Measurements from ENCODE around the gene ARHGAP19. TPM values are rescaled to one million over a fixed set of nuclear protein-coding genes. Genes with fewer than 3 reads are reported as not detected.

ARHGAP19 gene
- total RNA-seq, 4 donors from 2014 or later = 3.7 to 15.4 (median 7.5) TPM

DNA sequence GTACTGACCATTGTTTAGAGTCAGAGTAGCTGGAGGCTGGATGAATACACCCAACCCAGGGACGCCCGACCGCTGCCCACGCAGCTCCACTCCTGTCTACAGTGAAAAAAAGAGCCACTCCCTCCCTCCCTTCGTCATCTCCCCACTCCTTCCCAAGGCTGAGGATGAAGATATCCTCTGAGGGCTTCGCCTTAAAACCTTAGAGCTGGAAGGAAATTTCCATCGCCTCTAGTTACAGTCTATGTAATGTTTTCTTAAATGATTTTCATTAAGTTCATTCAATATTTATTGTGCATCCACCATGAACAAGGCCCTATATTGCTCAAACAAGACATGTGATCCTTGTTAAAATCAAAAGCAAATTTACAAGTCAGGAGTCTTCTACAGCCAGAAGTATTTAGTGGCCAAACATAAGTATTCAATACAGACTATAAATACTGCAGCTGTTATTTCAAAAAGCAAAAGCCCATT lies 95.4 kb downstream of the ARHGAP19 start:
- H3K4me1 ChIP-seq = peaks cover 0 to 13% (median 5%) of the 10 kb centered on the region in 3 donors
- no peaks in the 10 kb centered on the region for H3K9me3 ChIP-seq
- WGBS, 2 donors = 42 to 48% methylated on average over 7 of the region's 7 CpGs
- intact Hi-C loops (cut with DNase I) = no loop called here
- no peak overlapping the region for H3K4me3 ChIP-seq
- H3K27ac ChIP-seq = no peak overlapping the region
- H3K36me3 ChIP-seq = no peaks in the 10 kb centered on the region
- DNase-seq = no peak
- TF ChIP-seq, protein P1, sequence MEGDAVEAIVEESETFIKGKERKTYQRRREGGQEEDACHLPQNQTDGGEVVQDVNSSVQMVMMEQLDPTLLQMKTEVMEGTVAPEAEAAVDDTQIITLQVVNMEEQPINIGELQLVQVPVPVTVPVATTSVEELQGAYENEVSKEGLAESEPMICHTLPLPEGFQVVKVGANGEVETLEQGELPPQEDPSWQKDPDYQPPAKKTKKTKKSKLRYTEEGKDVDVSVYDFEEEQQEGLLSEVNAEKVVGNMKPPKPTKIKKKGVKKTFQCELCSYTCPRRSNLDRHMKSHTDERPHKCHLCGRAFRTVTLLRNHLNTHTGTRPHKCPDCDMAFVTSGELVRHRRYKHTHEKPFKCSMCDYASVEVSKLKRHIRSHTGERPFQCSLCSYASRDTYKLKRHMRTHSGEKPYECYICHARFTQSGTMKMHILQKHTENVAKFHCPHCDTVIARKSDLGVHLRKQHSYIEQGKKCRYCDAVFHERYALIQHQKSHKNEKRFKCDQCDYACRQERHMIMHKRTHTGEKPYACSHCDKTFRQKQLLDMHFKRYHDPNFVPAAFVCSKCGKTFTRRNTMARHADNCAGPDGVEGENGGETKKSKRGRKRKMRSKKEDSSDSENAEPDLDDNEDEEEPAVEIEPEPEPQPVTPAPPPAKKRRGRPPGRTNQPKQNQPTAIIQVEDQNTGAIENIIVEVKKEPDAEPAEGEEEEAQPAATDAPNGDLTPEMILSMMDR (IDR thresholded peaks at IDR 0.05) = no peak
- no peak for TF ChIP-seq POLR2A (IDR thresholded peaks at IDR 0.05)
- peaks cover 0 to 80% (median 4%) of the 10 kb centered on the region in 4 donors for H3K27me3 ChIP-seq

- no peak overlapping the region for H3K27ac ChIP-seq
- DNase-seq = no peak
- 19 to 31% methylated on average over 8 to 15 of the region's 56 CpGs for WGBS, 2 donors
Observed at GRCh38 chr10:97196223-97197029, 96.0 kb downstream of the ARHGAP19 start.

DNA sequence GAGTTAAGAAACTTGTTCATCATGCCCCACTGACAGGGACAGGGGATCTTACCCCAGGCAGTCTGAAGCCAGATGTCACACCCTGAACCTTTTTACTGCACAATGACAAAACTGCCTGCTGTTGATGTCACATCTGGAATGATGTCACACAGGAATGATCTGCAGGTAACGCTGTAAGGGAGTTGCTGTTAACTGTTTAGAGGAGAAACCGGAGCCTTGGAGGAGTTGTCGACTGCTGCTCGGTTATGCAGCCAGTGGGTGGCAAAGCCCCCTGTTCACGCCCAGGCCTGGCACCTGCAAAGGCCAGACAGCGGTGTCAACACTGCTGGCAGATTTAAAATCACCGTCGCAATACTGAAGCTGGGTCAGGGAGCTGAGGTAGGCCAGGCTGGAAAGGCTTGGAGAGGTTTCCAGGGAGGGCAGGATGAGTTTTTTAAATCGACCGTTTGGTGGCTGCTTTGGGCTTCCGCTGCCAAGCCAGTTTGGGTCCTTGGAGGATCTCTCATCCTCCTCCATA lies 96.7 kb downstream of the ARHGAP19 start:
- TF ChIP-seq POLR2A (IDR thresholded peaks at IDR 0.05) = no peak
- TF ChIP-seq, protein P1 (IDR thresholded peaks at IDR 0.05) = no peak
- no peaks in the 10 kb centered on the region for H3K9me3 ChIP-seq
- no peaks in the 10 kb centered on the region for H3K36me3 ChIP-seq
- WGBS, 2 donors = 15 to 83% methylated on average over 1 to 11 of the region's 11 CpGs
- H3K4me3 ChIP-seq = peak overlapping the region; percentile 26 to 72 (median 46)
- peaks cover 0 to 81% (median 4%) of the 10 kb centered on the region in 4 donors for H3K27me3 ChIP-seq
- no peak for DNase-seq
- intact Hi-C loops (cut with DNase I) = no loop called here
- H3K27ac ChIP-seq = no peak overlapping the region
- H3K4me1 ChIP-seq = peaks cover 0 to 13% (median 5%) of the 10 kb centered on the region in 3 donors

More at GRCh38 chr10:97196223-97197029, 96.0 kb downstream of the ARHGAP19 start:
- Histone ChIP-seq H3K9me3 (no peaks in the 10 kb centered on the region), H3K4me3 (peak overlapping the region; percentile 26 to 72 (median 46)), H3K36me3 (no peaks in the 10 kb centered on the region), H3K4me1 (peaks cover 0 to 13% (median 5%) of the 10 kb centered on the region in 3 donors), H3K27me3 (peaks cover 0 to 80% (median 4%) of the 10 kb centered on the region in 4 donors)
- TF ChIP-seq, protein P1 (IDR thresholded peaks at IDR 0.05) = peak; percentile 35 to 67 (median 46)
- TF ChIP-seq POLR2A (IDR thresholded peaks at IDR 0.05) = no peak
- intact Hi-C loops (cut with DNase I) = no loop called here

DNA sequence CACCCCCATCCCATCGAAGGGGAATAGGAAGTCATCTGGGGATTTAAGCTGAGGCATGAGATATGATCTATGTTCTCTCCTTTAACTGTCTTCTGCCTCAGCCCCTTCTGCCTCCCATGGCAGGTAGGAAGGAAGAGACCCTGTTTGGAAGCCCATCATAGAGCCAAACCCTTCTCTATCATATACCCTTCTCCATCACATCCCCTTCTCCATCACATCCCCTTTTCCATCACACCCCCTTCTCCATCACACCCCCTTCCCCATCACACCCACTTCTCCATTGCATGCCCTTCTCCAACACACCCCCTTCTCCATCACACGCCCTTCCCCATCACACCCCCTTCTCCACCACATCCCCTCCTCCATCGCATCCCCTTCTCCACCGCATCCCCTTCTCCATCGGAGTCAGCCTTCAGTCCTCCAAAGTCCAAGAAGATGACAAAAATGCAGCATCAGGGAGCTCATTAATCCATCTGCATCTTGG lies 99.4 kb downstream of the ARHGAP19 start:
- TF ChIP-seq, protein P1 (IDR thresholded peaks at IDR 0.05) = no peak
- no peak for TF ChIP-seq POLR2A (IDR thresholded peaks at IDR 0.05)
- intact Hi-C loops (cut with DNase I) = no loop called here
- H3K27me3 ChIP-seq = peaks cover 0 to 83% (median 4%) of the 10 kb centered on the region in 4 donors
- H3K27ac ChIP-seq = no peak overlapping the region
- H3K4me3 ChIP-seq = no peak overlapping the region
- WGBS, 2 donors = 86 to 87% methylated on average over 5 of the region's 5 CpGs
- H3K36me3 ChIP-seq = no peaks in the 10 kb centered on the region
- H3K9me3 ChIP-seq = no peaks in the 10 kb centered on the region
- no peak for DNase-seq
- peaks cover 0 to 13% (median 5%) of the 10 kb centered on the region in 3 donors for H3K4me1 ChIP-seq

GRCh38 chr10:97190450-97190849 lies 102.0 kb downstream of the ARHGAP19 start:
- no peak overlapping the region for H3K4me3 ChIP-seq
- 74 to 82% methylated on average over 2 of the region's 2 CpGs for WGBS, 2 donors
- DNase-seq = no peak
- no peak overlapping the region for H3K27ac ChIP-seq
- intact Hi-C loops (cut with DNase I) = no loop called here
- H3K36me3 ChIP-seq = no peaks in the 10 kb centered on the region
- TF ChIP-seq POLR2A (IDR thresholded peaks at IDR 0.05) = no peak
- TF ChIP-seq, protein P1 (IDR thresholded peaks at IDR 0.05) = no peak
- H3K4me1 ChIP-seq = peaks cover 5 to 8% (median 7%) of the 10 kb centered on the region in 3 donors
- H3K9me3 ChIP-seq = no peaks in the 10 kb centered on the region
- H3K27me3 ChIP-seq = peaks cover under 1 to 85% (median 8%) of the 10 kb centered on the region in 4 donors

All from esophagus squamous epithelium (tissue), 5 donors.